COR-L47 (cell line): Measurements from ENCODE around the gene TSPAN9.

Experiments used
- DNase-seq: peaks from one replicate; lab custom pipeline; 2025; lab: John Stamatoyannopoulos, UW

TSPAN9 gene

DNA sequence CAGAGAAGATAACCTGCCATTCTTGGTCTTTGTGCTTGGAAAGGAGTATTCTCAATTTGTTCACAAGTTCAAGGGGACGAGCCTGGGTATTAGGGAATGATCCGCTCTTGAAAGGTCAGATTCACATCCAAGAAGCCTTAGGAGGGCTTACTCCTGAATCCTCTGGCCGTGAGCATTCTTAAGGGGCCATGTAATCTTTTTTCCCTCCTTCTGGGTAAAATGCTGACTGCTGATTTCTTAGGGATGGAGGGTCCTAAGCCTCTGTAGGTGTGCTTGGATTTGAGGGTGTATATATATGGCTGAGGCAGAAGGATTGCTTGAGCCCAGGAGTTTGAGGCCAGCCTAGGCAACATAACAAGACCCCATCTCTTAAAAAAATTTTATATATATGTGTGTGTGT is 149.1 kb downstream of the TSPAN9 start:
- no peak for DNase-seq

DNA sequence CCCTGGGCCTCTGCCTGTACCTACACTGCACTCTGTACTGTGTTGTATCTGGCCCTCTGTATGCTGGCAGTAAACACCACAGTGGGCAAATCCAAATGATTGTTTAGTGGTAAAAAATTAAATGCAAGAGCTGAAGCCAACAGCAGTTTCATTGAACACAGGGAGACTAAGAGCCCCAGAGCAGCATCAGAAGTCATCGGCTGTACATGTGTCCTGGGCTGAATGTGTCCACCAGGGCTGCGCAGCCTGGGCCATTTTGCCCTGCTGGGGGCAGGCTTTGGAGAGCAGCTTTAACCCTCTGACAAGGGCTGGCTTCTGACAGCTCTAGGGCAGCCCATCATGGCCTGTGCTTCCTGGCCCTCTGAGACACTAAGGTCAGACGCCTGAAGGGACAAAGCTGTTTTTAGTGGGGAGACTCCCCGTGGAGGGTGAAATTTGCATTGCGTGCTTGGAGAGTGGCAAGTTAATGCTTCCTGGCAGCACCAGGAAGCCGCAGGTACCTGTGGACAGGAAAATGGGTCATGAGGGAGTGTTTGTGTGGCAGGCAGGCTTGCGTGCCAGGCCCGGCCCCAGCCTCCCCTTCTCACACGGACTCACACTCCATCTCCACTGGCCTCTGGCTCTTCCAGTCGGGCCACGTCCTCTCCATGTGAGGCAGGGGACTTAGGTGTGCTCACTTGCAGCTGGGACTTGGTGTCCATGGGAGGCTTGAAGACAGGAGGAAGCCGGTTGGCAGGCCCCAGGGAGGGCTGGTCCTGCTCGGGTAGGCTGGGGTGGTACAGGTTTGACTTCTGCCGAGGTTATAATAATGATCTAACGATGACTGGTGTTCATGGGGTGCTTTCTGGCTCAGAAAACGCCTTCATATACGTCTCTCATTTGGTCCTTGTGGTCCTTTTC is 150.1 kb downstream of the TSPAN9 start:
- DNase-seq = no peak

DNA sequence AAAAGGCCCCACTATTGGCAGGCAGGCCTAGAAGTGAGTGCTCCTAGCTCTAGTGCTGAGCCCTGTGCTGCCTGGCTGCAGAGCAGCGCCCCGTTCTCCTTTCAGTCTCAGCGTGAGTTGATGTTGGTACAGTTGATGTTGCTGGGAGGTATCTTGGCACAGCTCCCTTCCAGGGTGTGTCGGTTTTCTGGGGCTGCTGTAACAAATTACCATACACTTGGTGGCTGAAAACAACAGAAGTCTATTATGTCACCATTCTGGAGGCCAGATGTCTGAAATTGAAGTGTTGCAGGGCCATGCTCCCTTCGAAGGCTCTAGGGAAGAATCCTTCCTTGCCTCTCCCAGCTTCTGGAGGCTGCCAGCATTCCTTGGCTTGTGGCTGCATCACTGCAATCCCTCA is 151.4 kb downstream of the TSPAN9 start:
- peak; percentile 61 for DNase-seq

DNA sequence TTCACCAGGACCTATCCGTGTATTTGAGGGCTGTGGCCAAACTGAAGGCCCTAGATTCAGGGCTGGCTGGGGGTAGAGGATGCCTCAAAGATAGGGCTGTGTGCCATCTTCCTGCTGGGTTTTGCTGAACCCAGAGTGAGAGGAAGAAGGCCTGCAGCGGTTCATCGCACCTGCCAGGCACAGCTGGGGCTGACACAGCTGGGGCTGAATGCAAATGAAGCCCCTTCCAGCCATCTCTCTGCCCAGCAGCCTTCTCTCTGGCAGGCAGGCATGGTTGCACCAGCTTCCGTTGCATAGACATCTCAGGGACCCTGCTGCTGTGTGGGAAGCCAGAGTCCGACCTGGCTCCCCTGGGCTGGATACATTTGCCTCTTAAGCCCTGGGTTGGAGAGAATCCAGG is 152.4 kb downstream of the TSPAN9 start:
- DNase-seq = no peak

DNA sequence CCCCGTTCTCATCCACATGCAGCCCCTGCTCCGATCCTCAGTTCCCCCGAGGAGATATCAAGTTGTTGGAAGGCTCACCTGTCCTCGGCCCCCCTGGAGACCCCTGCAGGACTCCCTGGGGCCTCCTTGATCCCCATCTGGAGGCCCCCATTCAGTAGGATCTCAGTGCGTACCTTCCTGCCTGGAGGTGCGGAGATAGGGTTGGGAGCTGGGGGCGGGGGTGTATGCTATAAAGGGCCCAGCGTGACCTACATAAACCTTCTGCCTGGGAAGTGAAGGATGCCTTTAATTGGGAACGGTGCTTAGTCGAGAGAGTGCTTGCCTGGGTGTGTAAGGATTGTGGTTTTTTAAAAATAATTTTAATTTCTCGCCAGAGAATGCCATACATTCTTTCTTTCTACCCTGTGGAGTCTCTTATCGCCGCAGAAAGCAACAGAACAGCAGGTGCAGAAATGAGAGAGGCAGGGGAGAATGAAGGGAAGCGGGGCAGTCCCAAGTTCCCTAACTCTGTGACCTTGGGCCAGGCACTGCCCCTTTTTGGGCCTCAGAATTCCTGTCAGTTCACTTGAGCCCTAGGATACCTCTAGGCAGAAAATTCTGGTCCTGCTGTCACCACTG is 153.7 kb downstream of the TSPAN9 start:
- DNase-seq = no peak

- DNase-seq = no peak
Observed at GRCh38 chr12:3231399-3231876, 154.3 kb downstream of the TSPAN9 start.

DNA sequence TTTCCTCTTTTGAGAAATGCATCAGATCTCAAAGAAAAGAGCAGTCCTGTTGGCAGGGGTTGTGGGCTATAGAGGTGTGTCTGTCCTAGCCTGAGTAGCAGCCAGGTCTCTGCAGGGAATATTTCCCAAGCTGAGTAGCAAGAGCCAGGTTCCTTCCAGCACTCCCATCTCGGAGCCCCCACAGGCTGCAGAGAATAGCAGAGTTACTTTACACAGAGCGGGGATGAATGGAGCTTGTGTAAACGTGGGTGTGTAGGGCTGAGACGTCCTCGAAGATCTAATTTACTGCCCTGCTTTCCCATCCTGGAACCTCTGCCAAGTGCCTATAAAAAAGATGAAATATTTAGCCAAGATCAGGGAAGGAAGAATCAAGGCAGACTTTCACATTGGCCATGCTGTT is 156.6 kb downstream of the TSPAN9 start:
- DNase-seq = no peak

- DNase-seq = no peak
Observed at GRCh38 chr12:3236345-3237187, 159.4 kb downstream of the TSPAN9 start.

DNA sequence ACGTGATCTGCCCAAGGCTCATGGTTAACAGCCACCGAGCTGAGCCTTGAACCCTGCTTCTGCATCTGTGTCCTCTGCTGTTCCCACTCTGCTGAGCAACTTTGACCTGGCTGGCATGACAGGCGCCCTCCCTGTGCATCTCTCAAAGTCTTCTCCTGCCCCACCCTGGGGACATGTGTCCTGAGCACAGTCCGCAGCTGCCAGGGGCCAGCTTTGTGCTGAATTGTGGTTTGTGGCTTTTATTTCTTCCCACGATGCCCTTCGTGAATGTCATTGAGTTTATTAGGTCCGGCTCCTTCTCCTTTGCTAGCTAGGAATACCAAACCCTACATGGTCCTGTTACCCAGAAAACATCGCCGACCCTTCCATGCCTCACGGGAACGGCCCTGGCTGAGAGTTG is 161.0 kb downstream of the TSPAN9 start:
- no peak for DNase-seq

GRCh38 chr12:3241621-3242020 is 164.4 kb downstream of the TSPAN9 start:
- no peak for DNase-seq

DNA sequence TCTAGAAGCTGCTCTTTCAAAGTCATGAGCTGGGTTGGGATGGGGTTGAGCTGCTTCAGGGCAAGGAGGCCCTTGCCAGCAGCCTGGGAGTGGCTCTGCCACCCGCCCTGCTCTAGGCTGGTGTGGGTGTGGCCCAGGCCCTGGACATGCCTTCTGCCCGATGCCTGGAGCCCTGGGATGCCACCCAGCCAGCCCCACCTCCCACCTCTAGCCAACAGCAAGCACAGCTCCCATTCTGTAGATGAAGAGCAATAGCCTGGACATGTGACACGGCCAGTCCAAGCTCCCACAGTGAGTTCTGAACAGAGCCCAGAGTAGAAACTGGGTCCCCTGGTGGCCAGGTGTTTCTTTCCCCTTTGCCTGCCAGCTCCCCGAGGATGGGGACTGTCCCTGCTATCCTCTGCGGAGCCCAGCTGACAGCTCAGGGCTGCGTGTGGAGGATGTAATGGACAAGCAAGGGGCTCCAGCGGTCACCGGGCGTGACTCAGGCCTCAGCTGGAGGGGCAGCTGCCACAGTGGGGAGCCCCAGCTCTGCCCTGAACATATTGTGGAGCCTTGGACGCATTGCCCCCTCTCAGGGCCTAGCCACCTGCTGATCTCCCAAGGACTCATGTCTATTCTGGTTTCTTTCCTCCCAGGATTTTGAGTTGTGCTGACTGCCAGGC is 165.2 kb downstream of the TSPAN9 start:
- DNase-seq = no peak

DNA sequence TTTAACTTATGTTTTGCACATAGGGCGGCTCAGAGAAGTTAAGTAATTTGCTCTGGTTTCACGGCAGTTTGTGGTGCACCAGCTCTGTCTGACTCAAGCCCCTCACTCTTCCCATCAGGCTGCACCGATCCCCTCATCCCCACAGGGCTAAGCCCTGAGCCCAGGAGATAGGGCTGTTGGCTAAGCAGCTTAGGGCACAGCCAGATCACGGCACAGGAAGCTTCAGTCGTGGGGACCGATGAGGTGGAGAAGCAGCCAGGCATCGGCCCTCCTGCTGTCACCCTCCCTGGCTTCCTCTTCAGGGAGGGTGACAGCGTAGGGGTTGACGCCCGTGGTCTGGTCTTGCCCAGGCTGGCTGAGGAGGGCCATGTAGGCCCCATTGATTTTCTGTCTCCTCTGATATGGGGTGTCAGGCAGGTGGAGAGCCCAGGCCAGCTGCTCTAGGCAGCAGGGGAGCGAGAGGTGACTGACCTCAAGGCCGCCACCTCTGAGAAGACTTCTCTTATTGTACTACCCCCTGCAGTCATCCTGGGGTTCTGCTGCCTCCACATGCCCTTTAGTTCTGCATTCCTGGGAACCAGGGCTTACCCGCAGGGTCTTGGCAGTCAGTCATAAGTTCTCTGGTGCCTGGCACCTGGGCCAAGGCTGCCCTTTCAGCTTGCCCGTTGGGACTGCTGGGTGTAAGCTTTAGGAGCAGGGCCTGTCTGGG is 166.4 kb downstream of the TSPAN9 start:
- DNase-seq = no peak

GRCh38 chr12:3244219-3244750 is 167.1 kb downstream of the TSPAN9 start:
- no peak for DNase-seq

- DNase-seq = no peak
Observed at GRCh38 chr12:3246253-3246652, 169.1 kb downstream of the TSPAN9 start.

DNA sequence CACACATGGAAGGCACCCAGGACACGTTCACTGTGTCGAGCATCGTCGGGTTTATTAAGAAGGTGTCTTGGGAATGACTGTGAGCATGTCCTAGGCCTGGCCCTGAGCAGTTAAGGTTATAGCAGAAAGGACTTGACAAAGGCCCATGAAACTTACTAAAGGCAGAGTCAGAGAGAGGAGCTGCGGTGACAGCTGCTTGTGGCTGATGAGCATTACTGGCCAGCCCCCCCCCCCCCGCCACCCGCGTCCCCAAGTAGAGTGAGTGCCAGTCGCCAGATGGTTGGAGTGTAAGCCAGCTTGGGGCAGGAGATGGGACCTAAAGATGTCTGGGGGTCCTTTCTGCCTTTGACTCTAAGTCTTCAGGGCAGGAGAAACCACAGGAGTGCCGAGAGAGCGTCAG is 169.9 kb downstream of the TSPAN9 start:
- DNase-seq = no peak

DNA sequence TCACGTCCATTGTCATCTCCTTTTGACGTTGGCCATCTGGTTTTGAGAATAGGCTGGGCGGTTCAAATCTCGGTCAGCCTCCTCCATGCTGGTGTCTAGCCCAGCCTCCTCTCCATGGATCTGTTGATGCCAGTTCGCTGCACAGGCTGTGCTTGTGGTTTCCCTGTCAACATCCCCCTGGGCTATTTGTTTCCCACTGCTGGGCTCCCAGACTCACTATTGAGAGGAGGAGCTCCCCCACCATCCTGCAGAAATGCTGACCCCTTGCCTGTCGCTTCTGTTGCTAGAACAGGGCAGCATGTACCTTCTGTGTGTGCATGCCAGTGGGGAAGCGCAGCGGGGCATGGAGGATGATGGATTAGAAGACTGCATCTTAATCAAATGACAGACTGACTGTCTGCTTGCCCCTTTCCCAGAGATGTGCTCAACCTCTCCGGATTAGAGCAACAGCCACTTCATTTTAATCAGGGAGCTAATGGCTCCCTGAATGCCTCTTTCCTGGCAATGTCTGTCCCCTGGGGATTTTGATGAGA is 170.5 kb downstream of the TSPAN9 start:
- DNase-seq = no peak

DNA sequence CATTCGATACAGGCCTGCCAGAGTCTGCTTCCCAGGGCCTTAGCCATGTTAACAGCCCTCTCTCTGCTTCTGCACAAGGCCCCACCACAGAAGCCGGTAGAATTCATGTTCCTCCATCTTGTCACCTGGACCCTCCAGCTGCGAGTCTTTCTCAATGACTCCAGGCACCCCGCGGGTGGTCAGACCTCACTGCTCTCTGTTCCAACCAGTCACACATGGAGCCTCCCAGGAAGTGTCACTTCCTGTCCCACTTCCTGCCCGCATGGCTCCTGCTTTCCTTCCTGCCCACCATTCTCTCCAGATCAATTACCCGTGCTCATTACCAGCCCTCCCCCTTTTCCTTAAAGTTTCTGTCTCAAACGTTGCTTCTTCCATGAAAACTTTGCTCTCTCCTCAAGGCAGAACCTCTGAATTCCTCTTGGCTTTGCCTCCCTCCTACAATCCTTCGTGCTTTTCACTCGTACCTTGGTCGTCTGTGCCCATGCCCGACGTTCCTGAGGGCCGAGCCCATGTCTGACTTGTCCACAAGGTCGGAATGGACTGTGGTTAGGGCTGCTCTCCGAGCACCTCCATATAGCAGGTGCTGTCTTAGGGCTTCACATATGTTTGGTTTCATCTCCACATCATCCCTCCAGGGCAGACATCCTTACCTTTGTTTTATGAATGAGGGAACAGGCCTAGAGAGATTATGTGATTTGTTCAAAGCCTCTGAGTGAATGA is 172.1 kb downstream of the TSPAN9 start:
- DNase-seq = no peak

- no peak for DNase-seq
Observed at GRCh38 chr12:3250034-3250433, 172.9 kb downstream of the TSPAN9 start.

GRCh38 chr12:3250576-3250975 is 173.4 kb downstream of the TSPAN9 start:
- DNase-seq = no peak

- no peak for DNase-seq
Observed at GRCh38 chr12:3251067-3251466, 173.9 kb downstream of the TSPAN9 start.
